CD4-positive, alpha-beta memory T cell (primary cell): ENCODE data around the gene LUM. TPM values are rescaled to one million over a fixed set of nuclear protein-coding genes. Genes with fewer than 3 reads are reported as not detected.
A peak's percentile ranks its signal among the peaks of the same experiment; 100 is the strongest.

Experiments
- CTCF ChIA-PET: fragments of 350-600 bp; sonication (Branson Sonifier 250); formaldehyde crosslinking; loops from one replicate; lab custom pipeline; 2021; ENCODE audit warnings: inconsistent platforms; ENCODE audit not compliant: partially characterized antibody; lab: Charles Lee
- POLR2A ChIA-PET: fragments of 350-600 bp; sonication (Branson Sonifier 250); formaldehyde crosslinking; loops from one replicate; lab custom pipeline; 2021; ENCODE audit not compliant: partially characterized antibody; lab: Charles Lee
- DNase-seq, 5 donors: peaks; one replicate each; pipeline versions ENCODE4 v3.0.0 to v3.0.0-alpha.2; 2020 to 2022; ENCODE audit warnings: mixed read lengths in 1 of 5
- H3K27ac ChIP-seq: one replicate; pipeline ENCODE4 v1.7.0; 2013; ENCODE audit warnings: low read depth, low read length
- H3K27me3 ChIP-seq: 2 replicates; pipeline ENCODE4 v1.7.0; 2013; ENCODE audit warnings: mild to moderate bottlenecking, low read length, moderate library complexity; ENCODE audit not compliant: insufficient read depth
- H3K36me3 ChIP-seq: 2 replicates; pipeline ENCODE4 v1.7.0; 2013; ENCODE audit warnings: mild to moderate bottlenecking, low read length, moderate library complexity; ENCODE audit not compliant: insufficient read depth
- H3K4me1 ChIP-seq: 2 replicates; pipeline ENCODE4 v1.7.0; 2013; ENCODE audit warnings: mild to moderate bottlenecking, low read length, moderate library complexity; ENCODE audit not compliant: insufficient read depth
- H3K4me3 ChIP-seq, 2 donors: one replicate each; pipeline ENCODE4 v1.7.0; 2013; ENCODE audit warnings: low read length in 2 of 2, mild to moderate bottlenecking in 1 of 2
- H3K9me3 ChIP-seq, 2 donors: one replicate each; pipeline ENCODE4 v1.7.0; 2013; ENCODE audit warnings: low read length in 2 of 2, control low read depth in 1 of 2; ENCODE audit not compliant: control insufficient read depth in 1 of 2
- H3K27ac Mint-ChIP-seq, 7 donors: one replicate each; pipeline ENCODE4 v1.8.0; 2020 to 2021; ENCODE audit warnings: mixed read lengths in 7 of 7, mild to moderate bottlenecking in 6 of 7, inconsistent platforms in 3 of 7, moderate library complexity in 3 of 7
- H3K27me3 Mint-ChIP-seq, 2 donors: one replicate each; pipeline ENCODE4 v1.8.0; 2020 to 2021; ENCODE audit warnings: mixed read lengths in 2 of 2
- H3K36me3 Mint-ChIP-seq, 2 donors: one replicate each; pipeline ENCODE4 v1.8.0; 2020 to 2021; ENCODE audit warnings: mixed read lengths in 2 of 2, inconsistent platforms in 1 of 2, mild to moderate bottlenecking in 1 of 2
- H3K4me1 Mint-ChIP-seq, 4 donors: one replicate each; pipeline ENCODE4 v1.8.0; 2020 to 2021; ENCODE audit warnings: mixed read lengths in 4 of 4, mild to moderate bottlenecking in 1 of 4
- H3K4me3 Mint-ChIP-seq, 8 donors: one replicate each; pipeline ENCODE4 v1.8.0; 2020 to 2021; ENCODE audit warnings: mixed read lengths in 8 of 8, mild to moderate bottlenecking in 7 of 8, moderate library complexity in 6 of 8, inconsistent platforms in 3 of 8
- H3K9me3 Mint-ChIP-seq, 8 donors: one replicate each; pipeline ENCODE4 v1.8.0; 2020 to 2021; ENCODE audit warnings: mixed read lengths in 8 of 8, mild to moderate bottlenecking in 5 of 8, inconsistent platforms in 3 of 8, moderate library complexity in 1 of 8
- intact Hi-C: fragments of 100-400 bp; cut with micrococcal nuclease; formaldehyde crosslinking; loops from one replicate; pipeline ENCODE4 v1.15.1; 2023
- polyA plus RNA-seq, 2 donors: library from polyadenylated mRNA; unstranded; fragments of 300-500 nt; fragmentation: Illumina TruSeq; gene quantifications; one replicate each; pipeline ENCODE4 v1.2.3, GENCODE V29; 2021
- total RNA-seq, 2 experiments: library from RNA; stranded (reverse); gene quantifications; one replicate each; pipeline ENCODE4 v1.2.3, GENCODE V29; 2021

Gene LUM
- total and polyA plus RNA-seq, 4 experiments from 2014 or later, result not detected

DNA sequence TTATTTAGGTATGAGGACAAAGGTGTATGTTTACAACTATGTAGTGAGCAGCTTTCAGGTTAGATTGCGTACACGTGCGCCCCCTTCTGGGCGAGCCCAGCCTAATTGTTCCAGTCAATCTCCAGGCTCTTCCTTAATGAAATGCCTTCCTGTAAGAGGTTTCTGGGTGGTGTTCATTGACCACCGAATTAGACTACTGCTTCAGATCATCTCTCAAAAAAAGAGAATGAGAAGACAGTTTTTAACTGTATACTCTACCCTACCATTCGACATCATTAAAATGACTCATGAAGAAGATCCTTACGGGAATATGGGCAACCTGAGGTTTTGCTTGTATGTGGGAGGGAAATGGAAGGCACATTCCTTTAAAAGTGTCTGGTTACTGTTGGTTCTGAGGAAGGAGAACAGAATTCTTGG is 2.1 kb downstream of the LUM start:
- CTCF ChIA-PET, result interaction anchor here (1.2 kb wide), 1 partner anchor 8 kb away, joined by 3 read pairs; no protein-coding TSS in a partner anchor
- intact Hi-C loops, result no loop called here

DNA sequence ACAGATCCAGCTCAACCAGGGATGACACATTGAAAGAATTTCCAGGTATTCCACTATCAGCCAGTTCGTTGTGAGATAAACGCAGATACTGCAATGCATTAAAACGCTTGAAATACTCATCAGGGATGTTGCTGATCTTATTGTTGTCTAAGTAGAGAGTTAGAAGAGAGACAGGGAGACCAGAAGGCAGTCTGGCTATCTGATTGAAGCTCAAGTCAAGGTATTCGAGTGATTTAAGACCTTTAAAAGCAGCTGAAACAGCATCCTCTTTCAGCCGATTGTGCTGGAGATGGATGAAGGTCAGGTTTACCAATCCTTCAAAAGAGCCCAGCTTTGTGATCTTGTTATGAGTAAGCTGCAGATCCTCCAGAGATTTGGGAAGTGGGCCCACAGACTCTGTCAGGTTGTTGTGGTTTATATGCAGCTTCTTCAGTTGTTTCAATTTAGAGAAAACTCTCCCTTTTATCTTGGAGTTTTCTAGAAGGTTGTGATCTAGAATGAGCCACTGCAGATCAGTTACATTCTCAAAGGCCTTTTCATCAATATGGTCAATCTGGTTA is 3.0 kb downstream of the LUM start:
- Histone ChIP-seq H3K36me3 (no peaks in the 10 kb centered on the region), H3K27ac (no peak overlapping the region), H3K27me3 (no peaks in the 10 kb centered on the region), H3K9me3 (no peaks in the 10 kb centered on the region), H3K4me1 (no peaks in the 10 kb centered on the region), H3K4me3 (no peak overlapping the region)
- Mint-ChIP-seq H3K9me3 (peaks cover 0 to 3% (median 0%) of the 10 kb centered on the region in 8 donors), H3K36me3 (no peaks in the 10 kb centered on the region), H3K27ac (no peak overlapping the region), H3K27me3 (no peaks in the 10 kb centered on the region), H3K4me3 (no peak overlapping the region), H3K4me1 (no peaks in the 10 kb centered on the region)
- POLR2A ChIA-PET, result no interaction called here
- intact Hi-C loops, result no loop called here
- no peak for DNase-seq
- CTCF ChIA-PET, result interaction anchor here (1.2 kb wide), 1 partner anchor 9 kb away, joined by 3 read pairs; no protein-coding TSS in a partner anchor

More for the DNA sequence above, 2.1 kb downstream of the LUM start:
- Mint-ChIP-seq H3K9me3 (peaks cover 0 to 3% (median 0%) of the 10 kb centered on the region in 8 donors), H3K27me3 (no peaks in the 10 kb centered on the region), H3K4me1 (no peaks in the 10 kb centered on the region), H3K36me3 (no peaks in the 10 kb centered on the region), H3K4me3 (no peak overlapping the region), H3K27ac (no peak overlapping the region)
- POLR2A ChIA-PET, result no interaction called here
- Histone ChIP-seq H3K4me3 (no peak overlapping the region), H3K4me1 (no peaks in the 10 kb centered on the region), H3K9me3 (no peaks in the 10 kb centered on the region), H3K36me3 (no peaks in the 10 kb centered on the region), H3K27ac (no peak overlapping the region), H3K27me3 (no peaks in the 10 kb centered on the region)
- DNase-seq, result peak in 1 of 5 donors; percentile 3

DNA sequence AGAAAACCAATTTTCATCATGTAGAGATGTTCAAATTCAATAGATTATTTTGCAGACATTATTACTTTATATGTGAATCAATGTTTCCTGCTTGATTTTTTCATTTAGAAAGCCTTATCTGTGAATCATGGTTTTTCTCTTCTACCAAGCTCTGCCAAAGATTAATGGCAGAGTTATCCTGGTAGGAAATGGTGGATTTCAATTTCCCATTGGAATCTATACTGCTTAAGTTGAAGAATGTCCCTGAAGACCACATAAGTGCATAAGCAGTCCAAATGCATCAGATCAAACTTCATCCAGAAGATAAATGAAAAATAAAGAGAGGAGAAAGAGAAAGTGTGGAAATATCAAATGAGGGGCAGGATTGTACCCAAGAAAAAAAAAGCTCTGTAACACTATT is 5.0 kb downstream of the LUM start:
- Histone ChIP-seq H3K4me3 (no peak overlapping the region), H3K27ac (no peak overlapping the region), H3K9me3 (no peaks in the 10 kb centered on the region), H3K27me3 (no peaks in the 10 kb centered on the region), H3K36me3 (no peaks in the 10 kb centered on the region), H3K4me1 (no peaks in the 10 kb centered on the region)
- POLR2A ChIA-PET, result no interaction called here
- no peak for DNase-seq
- CTCF ChIA-PET, result no interaction called here
- Mint-ChIP-seq H3K36me3 (no peaks in the 10 kb centered on the region), H3K4me3 (no peak overlapping the region), H3K27me3 (no peaks in the 10 kb centered on the region), H3K4me1 (no peaks in the 10 kb centered on the region), H3K9me3 (peaks cover 0 to 3% (median 0%) of the 10 kb centered on the region in 8 donors), H3K27ac (no peak overlapping the region)
- intact Hi-C loops, result no loop called here

DNA sequence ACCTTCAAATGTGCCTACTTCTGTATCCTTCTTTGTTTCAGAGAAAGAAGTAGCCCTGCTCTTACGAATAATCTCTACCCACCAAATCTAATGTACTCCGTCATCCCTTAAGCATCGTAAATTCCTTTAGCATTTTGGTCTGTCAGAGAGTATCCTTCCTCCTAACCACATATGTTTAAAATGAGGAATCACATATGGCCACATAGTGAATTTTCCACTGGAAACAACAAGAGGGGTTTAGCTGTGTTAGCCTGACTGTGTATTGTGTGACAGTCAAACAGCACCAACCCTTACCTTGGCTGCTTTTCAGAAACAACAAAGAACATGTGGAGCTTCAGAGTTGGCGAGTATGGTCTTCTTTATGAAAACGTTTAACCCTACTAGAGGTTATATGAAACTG is 5.5 kb downstream of the LUM start:
- CTCF ChIA-PET, result no interaction called here
- H3K36me3 ChIP-seq, result no peaks in the 10 kb centered on the region
- no peaks in the 10 kb centered on the region for H3K4me1 Mint-ChIP-seq
- H3K4me1 ChIP-seq, result no peaks in the 10 kb centered on the region
- H3K27ac Mint-ChIP-seq, result no peak overlapping the region
- H3K4me3 Mint-ChIP-seq, result no peak overlapping the region
- no peaks in the 10 kb centered on the region for H3K27me3 ChIP-seq
- H3K27me3 Mint-ChIP-seq, result no peaks in the 10 kb centered on the region
- H3K9me3 Mint-ChIP-seq, result peaks cover 0 to 3% (median 0%) of the 10 kb centered on the region in 8 donors
- no peak for DNase-seq
- POLR2A ChIA-PET, result no interaction called here
- H3K4me3 ChIP-seq, result no peak overlapping the region
- no peaks in the 10 kb centered on the region for H3K9me3 ChIP-seq
- intact Hi-C loops, result no loop called here
- H3K27ac ChIP-seq, result no peak overlapping the region
- no peaks in the 10 kb centered on the region for H3K36me3 Mint-ChIP-seq

DNA sequence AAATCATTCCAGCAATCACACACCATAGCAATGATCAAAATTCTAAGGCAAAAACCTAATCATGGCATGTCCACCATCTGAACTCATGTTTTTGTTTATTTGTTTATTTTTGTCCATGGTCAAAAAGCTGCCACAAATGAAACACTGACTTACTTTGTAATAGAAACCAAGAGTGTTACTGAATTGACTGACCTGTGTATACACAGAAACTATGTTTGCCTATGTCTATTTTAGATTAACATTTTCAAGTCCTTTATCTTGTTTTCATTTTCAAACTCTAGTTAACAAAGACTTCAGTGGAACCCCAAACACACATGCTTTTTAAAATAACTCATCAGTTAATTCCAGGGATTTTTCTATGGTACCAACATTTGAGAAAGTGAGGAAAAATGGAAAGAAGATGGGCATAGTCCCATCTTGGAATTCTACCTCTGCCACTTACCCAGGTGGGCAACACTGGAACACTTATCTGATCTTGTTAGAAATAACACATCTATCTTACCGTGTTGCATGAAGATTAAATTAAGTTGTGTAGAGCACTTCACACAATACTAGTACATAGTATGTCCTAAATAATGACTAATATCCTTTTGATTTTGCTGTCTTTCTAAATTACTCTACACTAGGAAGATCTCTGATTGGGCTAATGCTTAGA is 6.4 kb downstream of the LUM start:
- H3K4me1 Mint-ChIP-seq, result no peaks in the 10 kb centered on the region
- ChIA-PET POLR2A (no interaction called here), CTCF (interaction anchor here (0.6 kb wide), 1 partner anchor 1055 kb away, joined by 3 read pairs; no protein-coding TSS in a partner anchor)
- Histone ChIP-seq H3K9me3 (no peaks in the 10 kb centered on the region), H3K4me3 (no peak overlapping the region), H3K36me3 (no peaks in the 10 kb centered on the region), H3K27ac (no peak overlapping the region), H3K4me1 (no peaks in the 10 kb centered on the region), H3K27me3 (no peaks in the 10 kb centered on the region)
- no peak overlapping the region for H3K27ac Mint-ChIP-seq
- H3K9me3 Mint-ChIP-seq, result peaks cover 0 to 3% (median 0%) of the 10 kb centered on the region in 8 donors
- DNase-seq, result no peak
- no peaks in the 10 kb centered on the region for H3K27me3 Mint-ChIP-seq
- H3K36me3 Mint-ChIP-seq, result no peaks in the 10 kb centered on the region
- no peak overlapping the region for H3K4me3 Mint-ChIP-seq
- intact Hi-C loops, result no loop called here

DNA sequence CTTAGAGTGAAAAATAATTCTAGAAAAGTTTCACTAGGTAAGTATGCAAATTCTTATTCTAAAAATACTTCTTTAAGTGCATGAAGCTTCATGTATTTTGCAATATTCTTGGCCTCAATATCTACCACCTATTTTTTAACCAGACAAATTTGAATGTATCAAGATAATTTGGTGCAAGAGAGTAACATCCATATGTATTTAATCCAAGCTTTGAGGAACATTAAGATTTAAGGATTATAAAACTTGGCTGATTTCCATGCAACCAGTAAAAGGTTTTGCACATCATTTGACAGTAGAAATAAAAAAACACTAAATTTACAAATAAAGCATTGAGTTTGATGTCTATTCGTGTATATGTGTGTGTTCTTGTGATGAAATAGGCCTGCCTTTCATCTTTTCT is 7.7 kb downstream of the LUM start:
- CTCF ChIA-PET, result no interaction called here
- intact Hi-C loops, result no loop called here
- no peaks in the 10 kb centered on the region for H3K4me1 Mint-ChIP-seq
- H3K9me3 Mint-ChIP-seq, result peaks cover 0 to 3% (median 0%) of the 10 kb centered on the region in 8 donors
- H3K27ac Mint-ChIP-seq, result no peak overlapping the region
- no peaks in the 10 kb centered on the region for H3K9me3 ChIP-seq
- no peak overlapping the region for H3K4me3 ChIP-seq
- no peaks in the 10 kb centered on the region for H3K36me3 ChIP-seq
- no peaks in the 10 kb centered on the region for H3K27me3 Mint-ChIP-seq
- no peaks in the 10 kb centered on the region for H3K4me1 ChIP-seq
- no peak for DNase-seq
- no peak overlapping the region for H3K4me3 Mint-ChIP-seq
- H3K36me3 Mint-ChIP-seq, result no peaks in the 10 kb centered on the region
- no peak overlapping the region for H3K27ac ChIP-seq
- no peaks in the 10 kb centered on the region for H3K27me3 ChIP-seq
- POLR2A ChIA-PET, result no interaction called here

DNA sequence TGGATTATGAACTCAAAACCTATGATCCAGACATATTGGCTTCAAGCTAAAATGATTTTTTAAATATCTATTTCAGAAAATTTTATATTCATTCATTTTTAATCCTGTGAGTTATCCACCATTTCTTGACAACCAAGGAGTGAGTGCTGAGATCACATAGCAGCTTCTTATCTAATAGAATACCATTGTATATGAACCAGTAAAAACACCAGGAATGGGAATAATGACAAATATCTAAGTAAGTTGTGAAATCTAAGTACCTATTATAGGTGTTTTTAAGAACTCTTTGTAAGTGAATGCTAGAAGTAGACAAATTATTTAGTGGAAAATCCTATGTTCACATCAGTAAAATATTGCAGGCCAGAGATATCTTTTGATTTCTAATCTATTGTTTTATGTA is 8.2 kb downstream of the LUM start:
- H3K4me3 Mint-ChIP-seq, result no peak overlapping the region
- no peak overlapping the region for H3K27ac Mint-ChIP-seq
- ChIA-PET POLR2A (no interaction called here), CTCF (no interaction called here)
- no peak for DNase-seq
- H3K9me3 Mint-ChIP-seq, result peaks cover 0 to 3% (median 0%) of the 10 kb centered on the region in 8 donors
- H3K36me3 ChIP-seq, result no peaks in the 10 kb centered on the region
- no peak overlapping the region for H3K27ac ChIP-seq
- H3K9me3 ChIP-seq, result no peaks in the 10 kb centered on the region
- no peaks in the 10 kb centered on the region for H3K27me3 ChIP-seq
- no peak overlapping the region for H3K4me3 ChIP-seq
- H3K27me3 Mint-ChIP-seq, result no peaks in the 10 kb centered on the region
- no peaks in the 10 kb centered on the region for H3K36me3 Mint-ChIP-seq
- no peaks in the 10 kb centered on the region for H3K4me1 ChIP-seq
- H3K4me1 Mint-ChIP-seq, result no peaks in the 10 kb centered on the region
- intact Hi-C loops, result no loop called here
